ENCODE data around the gene BCAS3.

DNA sequence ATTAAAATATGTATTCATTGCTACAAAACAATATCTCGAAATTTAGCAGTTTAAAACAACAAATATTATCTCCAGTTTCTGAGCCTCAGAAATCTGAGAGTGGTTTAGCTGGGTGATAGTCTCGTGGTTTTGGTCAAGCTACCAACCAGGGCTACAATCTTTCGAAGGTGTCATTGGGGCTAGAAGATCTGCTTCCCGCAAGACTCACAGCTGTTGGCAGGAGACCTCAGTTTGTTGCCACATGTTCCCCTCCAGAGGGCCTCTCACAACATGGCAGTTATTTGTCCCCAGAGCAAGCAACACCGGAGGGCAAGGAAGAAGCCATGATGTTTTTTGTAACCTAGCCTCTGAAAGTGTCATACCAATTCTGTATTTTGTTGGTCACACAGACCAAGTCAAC is 12.0 kb upstream of the BCAS3 start:
- no peak for TF ChIP-seq POLR2A (IDR thresholded peaks at IDR 0.05)
- TF ChIP-seq, protein P1, sequence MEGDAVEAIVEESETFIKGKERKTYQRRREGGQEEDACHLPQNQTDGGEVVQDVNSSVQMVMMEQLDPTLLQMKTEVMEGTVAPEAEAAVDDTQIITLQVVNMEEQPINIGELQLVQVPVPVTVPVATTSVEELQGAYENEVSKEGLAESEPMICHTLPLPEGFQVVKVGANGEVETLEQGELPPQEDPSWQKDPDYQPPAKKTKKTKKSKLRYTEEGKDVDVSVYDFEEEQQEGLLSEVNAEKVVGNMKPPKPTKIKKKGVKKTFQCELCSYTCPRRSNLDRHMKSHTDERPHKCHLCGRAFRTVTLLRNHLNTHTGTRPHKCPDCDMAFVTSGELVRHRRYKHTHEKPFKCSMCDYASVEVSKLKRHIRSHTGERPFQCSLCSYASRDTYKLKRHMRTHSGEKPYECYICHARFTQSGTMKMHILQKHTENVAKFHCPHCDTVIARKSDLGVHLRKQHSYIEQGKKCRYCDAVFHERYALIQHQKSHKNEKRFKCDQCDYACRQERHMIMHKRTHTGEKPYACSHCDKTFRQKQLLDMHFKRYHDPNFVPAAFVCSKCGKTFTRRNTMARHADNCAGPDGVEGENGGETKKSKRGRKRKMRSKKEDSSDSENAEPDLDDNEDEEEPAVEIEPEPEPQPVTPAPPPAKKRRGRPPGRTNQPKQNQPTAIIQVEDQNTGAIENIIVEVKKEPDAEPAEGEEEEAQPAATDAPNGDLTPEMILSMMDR (IDR thresholded peaks at IDR 0.05), result no peak

All from heart left ventricle (tissue), 13 donors.